Measurements from ENCODE around the gene SH3BGRL.

GRCh38 chrX:81278616-81279015 lies 76.7 kb downstream of the SH3BGRL start:
- TF ChIP-seq CTCF (IDR thresholded peaks at IDR 0.05) (no peak), POLR2A (IDR thresholded peaks at IDR 0.05) (no peak)

Measured in testis (tissue), 2 donors.